Measurements from ENCODE around the gene CYP11A1. TPM values are rescaled to one million over a fixed set of nuclear protein-coding genes. Genes with fewer than 3 reads are reported as not detected.

Gene CYP11A1
- total RNA-seq, 4 donors from 2014 or later, result 1.3 to 17.0 (median 9.5) TPM

DNA sequence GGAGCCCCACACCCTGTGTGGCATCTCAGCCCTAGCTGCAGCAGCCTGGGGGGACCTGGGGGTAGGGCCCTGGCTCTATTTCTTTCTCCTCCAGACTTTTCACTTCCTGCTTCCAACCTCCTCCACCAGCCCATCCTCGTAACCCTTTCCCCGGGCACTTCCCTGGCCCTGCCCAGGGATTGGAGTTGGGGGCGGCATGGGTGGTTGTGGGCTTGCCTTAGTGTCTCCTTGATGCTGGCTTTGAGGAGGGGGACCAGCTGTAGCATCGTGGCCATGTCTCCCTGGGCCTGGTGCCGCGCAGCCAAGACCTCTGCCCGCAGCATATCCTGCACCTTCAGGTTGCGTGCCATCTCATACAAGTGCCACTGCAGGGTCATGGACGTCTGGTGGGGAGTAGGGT is 28.1 kb downstream of the CYP11A1 start:
- 82 to 100% methylated on average over 6 to 8 of the region's 9 CpGs for WGBS, 2 donors
- TF ChIP-seq POLR2A (IDR thresholded peaks at IDR 0.05), result no peak
- TF ChIP-seq, protein P1, sequence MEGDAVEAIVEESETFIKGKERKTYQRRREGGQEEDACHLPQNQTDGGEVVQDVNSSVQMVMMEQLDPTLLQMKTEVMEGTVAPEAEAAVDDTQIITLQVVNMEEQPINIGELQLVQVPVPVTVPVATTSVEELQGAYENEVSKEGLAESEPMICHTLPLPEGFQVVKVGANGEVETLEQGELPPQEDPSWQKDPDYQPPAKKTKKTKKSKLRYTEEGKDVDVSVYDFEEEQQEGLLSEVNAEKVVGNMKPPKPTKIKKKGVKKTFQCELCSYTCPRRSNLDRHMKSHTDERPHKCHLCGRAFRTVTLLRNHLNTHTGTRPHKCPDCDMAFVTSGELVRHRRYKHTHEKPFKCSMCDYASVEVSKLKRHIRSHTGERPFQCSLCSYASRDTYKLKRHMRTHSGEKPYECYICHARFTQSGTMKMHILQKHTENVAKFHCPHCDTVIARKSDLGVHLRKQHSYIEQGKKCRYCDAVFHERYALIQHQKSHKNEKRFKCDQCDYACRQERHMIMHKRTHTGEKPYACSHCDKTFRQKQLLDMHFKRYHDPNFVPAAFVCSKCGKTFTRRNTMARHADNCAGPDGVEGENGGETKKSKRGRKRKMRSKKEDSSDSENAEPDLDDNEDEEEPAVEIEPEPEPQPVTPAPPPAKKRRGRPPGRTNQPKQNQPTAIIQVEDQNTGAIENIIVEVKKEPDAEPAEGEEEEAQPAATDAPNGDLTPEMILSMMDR (IDR thresholded peaks at IDR 0.05), result no peak
- Histone ChIP-seq H3K4me1 (peaks cover 0 to 18% (median 5%) of the 10 kb centered on the region in 3 donors), H3K4me3 (no peak overlapping the region), H3K36me3 (no peaks in the 10 kb centered on the region), H3K9me3 (no peaks in the 10 kb centered on the region), H3K27ac (no peak overlapping the region), H3K27me3 (no peaks in the 10 kb centered on the region)
- intact Hi-C loops (cut with DNase I), result no loop called here
- no peak for DNase-seq

GRCh38 chr15:74338676-74339075 is 28.8 kb downstream of the CYP11A1 start:
- peaks cover 0 to 21% (median 5%) of the 10 kb centered on the region in 3 donors for H3K4me1 ChIP-seq
- intact Hi-C loops (cut with DNase I), result no loop called here
- H3K9me3 ChIP-seq, result no peaks in the 10 kb centered on the region
- no peaks in the 10 kb centered on the region for H3K36me3 ChIP-seq
- no peak overlapping the region for H3K27ac ChIP-seq
- no peak overlapping the region for H3K4me3 ChIP-seq
- no peaks in the 10 kb centered on the region for H3K27me3 ChIP-seq
- DNase-seq, result no peak
- 88 to 93% methylated on average over 1 to 4 of the region's 5 CpGs for WGBS, 2 donors
- TF ChIP-seq, protein P1 (IDR thresholded peaks at IDR 0.05), result no peak
- TF ChIP-seq POLR2A (IDR thresholded peaks at IDR 0.05), result no peak

- WGBS, 2 donors, result 57 to 74% methylated on average over 2 to 3 of the region's 4 CpGs
- Histone ChIP-seq H3K9me3 (no peaks in the 10 kb centered on the region), H3K4me3 (no peak overlapping the region), H3K4me1 (peaks cover 0 to 21% (median 5%) of the 10 kb centered on the region in 3 donors), H3K36me3 (no peaks in the 10 kb centered on the region), H3K27me3 (no peaks in the 10 kb centered on the region), H3K27ac (no peak overlapping the region)
- TF ChIP-seq, protein P1 (IDR thresholded peaks at IDR 0.05), result no peak
- no peak for TF ChIP-seq POLR2A (IDR thresholded peaks at IDR 0.05)
- intact Hi-C loops (cut with DNase I), result no loop called here
- no peak for DNase-seq
Observed at GRCh38 chr15:74337607-74338211, 29.7 kb downstream of the CYP11A1 start.

DNA sequence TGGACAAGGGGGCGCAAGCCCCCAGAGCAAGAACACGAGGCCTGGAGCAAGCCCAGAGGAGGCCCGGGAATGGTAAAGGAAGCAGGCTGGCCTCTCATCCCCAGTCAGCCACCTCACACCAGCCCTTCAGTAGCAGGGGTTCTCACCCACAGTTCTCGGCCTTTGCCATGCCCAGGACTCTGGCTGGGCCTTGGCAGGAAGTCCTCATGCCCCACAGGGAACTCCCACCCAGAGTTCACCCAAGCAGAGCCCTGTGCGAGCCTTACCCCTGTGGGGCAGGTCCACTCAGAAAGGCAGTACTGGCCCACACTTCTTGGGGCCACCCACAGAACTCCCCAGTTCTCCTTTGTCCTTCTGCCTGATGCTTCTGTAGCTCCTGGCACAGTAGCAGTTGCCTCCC is 30.3 kb downstream of the CYP11A1 start:
- H3K4me3 ChIP-seq, result no peak overlapping the region
- TF ChIP-seq, protein P1 (IDR thresholded peaks at IDR 0.05), result no peak
- no peak for TF ChIP-seq POLR2A (IDR thresholded peaks at IDR 0.05)
- WGBS, 2 donors, result 81% methylated on average over 4 of the region's 5 CpGs; no CpG with 5 or more reads in 1 of the 2 donors
- H3K36me3 ChIP-seq, result no peaks in the 10 kb centered on the region
- intact Hi-C loops (cut with DNase I), result no loop called here
- H3K27me3 ChIP-seq, result no peaks in the 10 kb centered on the region
- H3K9me3 ChIP-seq, result no peaks in the 10 kb centered on the region
- H3K27ac ChIP-seq, result no peak overlapping the region
- H3K4me1 ChIP-seq, result peaks cover 0 to 21% (median 5%) of the 10 kb centered on the region in 3 donors
- no peak for DNase-seq

DNA sequence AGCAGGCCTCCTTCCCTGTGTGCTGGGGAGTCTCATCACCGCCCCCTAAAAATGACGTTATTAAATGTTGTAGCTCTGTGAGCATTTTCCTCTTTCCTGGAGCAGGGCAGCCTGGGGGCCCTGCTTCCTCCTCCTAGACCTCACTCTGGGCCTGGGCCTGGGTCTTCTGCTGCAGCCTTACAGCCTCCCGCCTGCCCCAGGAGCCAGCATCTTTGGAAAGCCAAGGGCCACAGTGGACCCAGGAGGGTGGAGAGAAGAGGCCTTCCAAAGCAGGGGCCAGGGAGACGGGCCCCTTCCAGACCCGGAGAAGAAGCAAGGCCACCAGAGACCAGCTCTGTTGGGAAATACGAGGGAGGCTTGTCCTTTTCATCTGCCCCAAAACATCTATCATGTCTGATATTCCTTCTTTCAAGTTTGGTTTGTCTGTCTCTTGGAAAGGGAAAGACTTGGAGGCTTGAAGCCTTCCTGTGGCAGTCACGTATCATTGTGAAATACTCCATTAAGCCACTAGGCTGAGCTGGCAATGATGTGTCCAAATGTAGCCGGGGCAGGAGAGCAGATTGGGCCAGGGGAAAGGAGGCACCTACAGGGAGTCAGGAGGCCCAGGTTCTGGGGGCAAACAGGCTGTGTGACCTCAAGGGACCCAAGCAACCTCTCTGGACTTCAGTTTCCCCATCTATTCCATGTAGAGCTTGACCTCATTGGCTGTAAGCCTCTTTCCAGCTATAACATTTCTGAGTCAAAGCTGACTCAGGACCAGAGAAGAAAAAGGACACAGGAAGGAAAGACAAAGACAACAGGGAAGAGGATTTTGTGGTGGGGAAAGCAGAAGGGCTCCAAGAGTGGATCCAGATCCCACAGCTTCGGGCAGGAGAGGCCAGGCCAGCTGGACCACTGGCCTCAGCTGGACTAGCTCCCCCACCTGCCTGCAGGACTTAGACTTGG is 31.1 kb downstream of the CYP11A1 start:
- WGBS, 2 donors, result 55 to 83% methylated on average over 3 to 5 of the region's 9 CpGs
- H3K4me3 ChIP-seq, result no peak overlapping the region
- DNase-seq, result no peak
- H3K27me3 ChIP-seq, result no peaks in the 10 kb centered on the region
- TF ChIP-seq, protein P1 (IDR thresholded peaks at IDR 0.05), result no peak
- TF ChIP-seq POLR2A (IDR thresholded peaks at IDR 0.05), result no peak
- H3K27ac ChIP-seq, result no peak overlapping the region
- peaks cover 0 to 21% (median 5%) of the 10 kb centered on the region in 3 donors for H3K4me1 ChIP-seq
- no peaks in the 10 kb centered on the region for H3K9me3 ChIP-seq
- H3K36me3 ChIP-seq, result no peaks in the 10 kb centered on the region
- intact Hi-C loops (cut with DNase I), result no loop called here

Measured in esophagus squamous epithelium (tissue), 5 donors.